GM12878 (cell line): ENCODE measurements around the gene CD3E. TPM values are rescaled to one million over a fixed set of nuclear protein-coding genes. Genes with fewer than 3 reads are reported as not detected.

Experiments used
- ATAC-seq: fragments of 200-7000 bp; cut with Tn5 transposase; 3 replicates; pipeline ENCODE4 v1.9.1; 2020; ENCODE audit warnings: mild to moderate bottlenecking, moderate library complexity
- BruUV-seq: library from RNA; stranded (reverse); fragments of 400-500 nt; replicated peaks from 2 replicates; lab custom pipeline; 2021; lab: Mats Ljungman, UMichigan
- CTCF ChIA-PET: fragments of 300-600 bp; sonication (Branson Sonifier 250); formaldehyde crosslinking; extraction: SDS; loops from one replicate; lab custom pipeline; 2021; ENCODE audit warnings: inconsistent platforms; lab: Yijun Ruan, JAX
- POLR2A ChIA-PET: fragments of 350-600 bp; formaldehyde crosslinking; extraction: SDS; loops from one replicate; lab custom pipeline; 2021; ENCODE audit warnings: inconsistent platforms; lab: Charles Lee
- RAD21 ChIA-PET: fragments of 300-600 bp; sonication (Branson Sonifier 250); formaldehyde crosslinking; loops from one replicate; lab custom pipeline; 2023; ENCODE audit warnings: antibody characterized with exemption; ENCODE audit not compliant: unreplicated experiment; lab: Charles Lee
- SMC1A ChIA-PET: fragments of 300-600 bp; sonication (Branson Sonifier 250); formaldehyde crosslinking; loops from one replicate; lab custom pipeline; 2023; ENCODE audit not compliant: unreplicated experiment, uncharacterized antibody; lab: Charles Lee
- DNase-seq: peaks from one replicate; pipeline ENCODE4 v3.0.0-alpha.2; 2011; ENCODE audit warnings: low read depth, low spot score
- FAIRE-seq: peaks from 3 replicates; lab custom pipeline; 2011; peaks lifted over from hg19 to GRCh38; lab: Jason Lieb, UNC
- H2AFZ ChIP-seq: 2 replicates; pipeline ENCODE4 v1.6.0; 2011; ENCODE audit warnings: low read depth, low read length, control low read depth; ENCODE audit not compliant: control insufficient read depth
- H3K27ac ChIP-seq: 2 replicates; pipeline ENCODE4 v1.5.1; 2011; ENCODE audit warnings: control low read depth; ENCODE audit not compliant: control insufficient read depth, insufficient read depth
- H3K27me3 ChIP-seq, 2 experiments: replicated peaks in 1 of 2; 2 replicates each; pipeline versions ENCODE4 v1.6.0 to v1.6.1; 2011; ENCODE audit warnings: low read length in 1 of 2; ENCODE audit not compliant: control insufficient read depth in 2 of 2, insufficient read depth in 2 of 2
- H3K36me3 ChIP-seq, 2 experiments: 2 replicates each; pipeline ENCODE4 v1.5.1; 2011; ENCODE audit warnings: low read length in 1 of 2; ENCODE audit not compliant: control insufficient read depth in 2 of 2, insufficient read depth in 2 of 2
- H3K4me1 ChIP-seq: 2 replicates; pipeline ENCODE4 v1.6.1; 2011; ENCODE audit warnings: mild to moderate bottlenecking, low read length, moderate library complexity, mixed read lengths; ENCODE audit not compliant: control insufficient read depth, insufficient read depth
- H3K4me2 ChIP-seq: 2 replicates; pipeline ENCODE4 v1.6.0; 2011; ENCODE audit warnings: control low read depth; ENCODE audit not compliant: control insufficient read depth, insufficient read depth
- H3K4me3 ChIP-seq: fragments of 200-600 bp; sonication (generic); 2 replicates; pipeline ENCODE4 v1.5.1; 2016
- H3K79me2 ChIP-seq: 2 replicates; pipeline ENCODE4 v1.6.0; 2011; ENCODE audit warnings: low read length; ENCODE audit not compliant: control insufficient read depth, insufficient read depth
- H3K9ac ChIP-seq: 2 replicates; pipeline ENCODE4 v1.8.0; 2011; ENCODE audit warnings: low read length, control low read depth, mixed read lengths; ENCODE audit not compliant: control insufficient read depth, insufficient read depth
- H3K9me3 ChIP-seq: replicated peaks from 3 replicates; pipeline ENCODE4 v1.5.1; 2011; ENCODE audit warnings: mild to moderate bottlenecking, low read length; ENCODE audit not compliant: control insufficient read depth, insufficient read depth
- H4K20me1 ChIP-seq: 2 replicates; pipeline ENCODE4 v1.6.0; 2011; ENCODE audit not compliant: control insufficient read depth, insufficient read depth
- CBFB ChIP-seq: IDR thresholded peaks from 2 replicates; pipeline ENCODE4 v1.6.1; 2016; ENCODE audit warnings: antibody characterized with exemption, low read depth
- ETV6 ChIP-seq, 2 experiments: fragments of 450-650 bp in 1 of 2; IDR thresholded peaks in 1 of 2; conservative IDR thresholded peaks in 1 of 2; 2 replicates each; pipeline ENCODE4 v1.6.1; 2014; ENCODE audit warnings: antibody characterized with exemption in 1 of 2, borderline replicate concordance in 1 of 2, low read depth in 1 of 2, mild to moderate bottlenecking in 1 of 2, moderate library complexity in 1 of 2
- GATAD2B ChIP-seq: fragments of 450-650 bp; conservative IDR thresholded peaks from 2 replicates; pipeline ENCODE4 v1.6.1; 2017; ENCODE audit warnings: low read depth, mild to moderate bottlenecking, moderate library complexity
- PRDM15 ChIP-seq: fragments of 450-650 bp; formaldehyde crosslinking; IDR thresholded peaks from 2 replicates; pipeline ENCODE4 v1.4.0; 2020; ENCODE audit warnings: mild to moderate bottlenecking, moderate library complexity
- RAD21 ChIP-seq: IDR thresholded peaks from 2 replicates; pipeline ENCODE4 v1.6.1; 2011; ENCODE audit warnings: mild to moderate bottlenecking, low read depth, low read length, moderate library complexity; ENCODE audit not compliant: insufficient read depth
- RELA ChIP-seq: fragments of 450-650 bp; IDR thresholded peaks from 2 replicates; pipeline ENCODE4 v1.8.0; 2014; ENCODE audit warnings: borderline replicate concordance; ENCODE audit not compliant: partially characterized antibody
- YY1 ChIP-seq: IDR thresholded peaks from 2 replicates; pipeline ENCODE4 v1.6.1; 2011; ENCODE audit warnings: low read depth, mild to moderate bottlenecking, low read length
- ZBED1 ChIP-seq: IDR thresholded peaks from 2 replicates; pipeline ENCODE4 v1.6.1; 2016; ENCODE audit warnings: borderline replicate concordance
- ZNF24 ChIP-seq: fragments of 450-650 bp; IDR thresholded peaks from 2 replicates; pipeline ENCODE4 v1.6.1; 2017; ENCODE audit warnings: antibody characterized with exemption, mild to moderate bottlenecking
- WGBS: methylation state at CpG from one replicate; pipeline ENCODE4 v1.1.6; 2016; ENCODE audit warnings: low lambda C conversion rate; ENCODE audit not compliant: insufficient replicate concordance, insufficient coverage; ENCODE audit errors: missing lambda C conversion rate; 5-methylcytosine and 5-hydroxymethylcytosine counted together
- in situ Hi-C: fragments of 300-500 bp; cut with MboI; formaldehyde crosslinking; loops from 9 replicates; pipeline ENCODE4 v1.14.3; 2018; ENCODE audit warnings: mixed read lengths
- intact Hi-C: fragments of 100-400 bp; cut with micrococcal nuclease; formaldehyde crosslinking; loops from one replicate; pipeline ENCODE4 v1.14.2; 2022; ENCODE audit not compliant: unreplicated experiment
- polyA plus RNA-seq, 11 experiments: library from polyadenylated mRNA; depleted of rRNA in 4 of 11; unstranded in 6 of 11; stranded (reverse) in 5 of 11; fragments of >200 nt; fragmentation: Nextera tagmentation in 4 of 11; fragmentation: Illumina TruSeq in 1 of 11; extraction: Ambion mirVana in 4 of 11; extraction: Trizol in 1 of 11; gene quantifications; 1 replicate in 1 of 11; 2 replicates in 10 of 11; pipeline versions ENCODE4 v1.2.1 to v1.2.3, GENCODE V29; 2011 to 2016; ENCODE audit warnings: inconsistent platforms in 2 of 11, missing spikeins in 2 of 11, low read depth in 1 of 11
- total RNA-seq, 4 experiments: library from RNA; depleted of rRNA in 3 of 4; stranded (reverse); fragments of >200 nt in 3 of 4; fragmentation: Illumina TruSeq in 1 of 4; extraction: Trizol in 1 of 4; gene quantifications; 2 replicates each; pipeline versions ENCODE4 v1.2.1 to v1.2.3, GENCODE V29; 2013 to 2021

The CD3E gene
- total and polyA plus RNA-seq, 10 of the 15 experiments (the other 5 are each of a cell fraction or from before 2014, with no cell fraction given), result 0.10 to 17.3 (median 3.8) TPM

GRCh38 chr11:118304227-118304567 is 333 bp upstream of the CD3E start (continued):
- TF ChIP-seq ETV6 (conservative IDR thresholded peaks at IDR 0.05 in 1 of 2, IDR thresholded peaks at IDR 0.05 in 1 of 2; ENCODE audit: borderline replicate concordance in 1 of 2, low read depth in 1 of 2), result no peak
- TF ChIP-seq, all 136 proteins: peak for 0

GRCh38 chr11:118305726-118306125 is 1.2 kb downstream of the CD3E start:
- no peak overlapping the region for H3K9ac ChIP-seq
- POLR2A ChIA-PET, result interaction anchor here (0.5 to 0.6 kb wide), 2 partner anchors 25 to 58 kb away, joined by 3 read pairs; no protein-coding TSS in a partner anchor
- ATAC-seq (no peak), FAIRE-seq (no peak), DNase-seq (no peak)
- no peak overlapping the region for H3K27ac ChIP-seq
- no peaks in the 10 kb centered on the region for H3K79me2 ChIP-seq
- CTCF ChIA-PET, result interaction anchor here (0.6 to 2.1 kb wide), 4 partner anchors 10 to 135 kb away, joined by 3 to 10 read pairs (median 4); no protein-coding TSS in a partner anchor
- H3K4me2 ChIP-seq, result no peak overlapping the region
- WGBS, result 51% methylated on average over 8 of the region's 8 CpGs
- in situ Hi-C loops, result no loop called here
- H3K4me1 ChIP-seq, result peaks cover 4% of the 10 kb centered on the region; the same call in 1 of the 2 replicates
- RAD21 ChIA-PET, result no interaction called here
- BruUV-seq, result no TSS peak
- peaks cover 0 to 2% of the 10 kb centered on the region in 2 experiments; a peak in 1 of 4 replicates for H3K27me3 ChIP-seq
- H2AFZ ChIP-seq, result no peak overlapping the region; the same call in 1 of the 2 replicates
- no peak for TF ChIP-seq ZBED1
- TF ChIP-seq CBFB, result no peak
- no peak for TF ChIP-seq RELA
- TF ChIP-seq RAD21, result no peak
- peak; percentile 40; the same call in 1 of the 2 replicates for TF ChIP-seq YY1
- TF ChIP-seq PRDM15 (CRISPR knock-in tag), result no peak
- no peak for TF ChIP-seq GATAD2B
- no peak for TF ChIP-seq ZNF24
- H3K9me3 ChIP-seq, result no peaks in the 10 kb centered on the region; the same call in 2 of the 3 replicates
- H3K4me3 ChIP-seq, result no peak overlapping the region
- no peaks in the 10 kb centered on the region for H3K36me3 ChIP-seq
- intact Hi-C loops, result no loop called here
- SMC1A ChIA-PET, result interaction anchor here (1.1 kb wide), 1 partner anchor 54 kb away, joined by 4 read pairs; the partner anchor contains the start of gene UBE4A
- no peaks in the 10 kb centered on the region for H4K20me1 ChIP-seq
